Liver (tissue), 9 donors: ENCODE data around the gene NGLY1. TPM values are rescaled to one million over a fixed set of nuclear protein-coding genes. Genes with fewer than 3 reads are reported as not detected.

ENCODE experiments used
- DNase-seq: peaks from one replicate; pipeline ENCODE4 v3.0.0-alpha.2; 2017; ENCODE audit warnings: low spot score
- H3K27ac ChIP-seq, 2 donors: one replicate each; pipeline ENCODE4 v1.7.0; 2013; ENCODE audit warnings: inconsistent platforms in 2 of 2, low read length in 2 of 2, control low read depth in 1 of 2, low read depth in 1 of 2, mild to moderate bottlenecking in 1 of 2
- H3K27me3 ChIP-seq, 4 donors: one replicate each; pipeline versions ENCODE4 v1.6.1 to v1.7.0; 2013; ENCODE audit warnings: low read length in 3 of 4, inconsistent platforms in 1 of 4, mild to moderate bottlenecking in 1 of 4, moderate library complexity in 1 of 4; ENCODE audit not compliant: control insufficient read depth in 4 of 4, insufficient read depth in 4 of 4
- H3K36me3 ChIP-seq, 4 donors: one replicate each; pipeline versions ENCODE4 v1.6.1 to v1.7.0; 2013; ENCODE audit warnings: low read length in 3 of 4, mild to moderate bottlenecking in 3 of 4, low read depth in 1 of 4, moderate library complexity in 1 of 4; ENCODE audit not compliant: control insufficient read depth in 4 of 4, insufficient read depth in 3 of 4
- H3K4me1 ChIP-seq, 4 donors: one replicate each; pipeline versions ENCODE4 v1.6.1 to v1.7.0; 2013; ENCODE audit warnings: low read length in 3 of 4, mild to moderate bottlenecking in 3 of 4, moderate library complexity in 1 of 4; ENCODE audit not compliant: control insufficient read depth in 4 of 4, insufficient read depth in 4 of 4
- H3K4me3 ChIP-seq, 3 donors: one replicate each; pipeline versions ENCODE4 v1.6.1 to v1.7.0; 2013; ENCODE audit warnings: low read length in 3 of 3, control low read depth in 1 of 3, low read depth in 1 of 3, mild to moderate bottlenecking in 1 of 3
- H3K9ac ChIP-seq, 2 donors: one replicate each; pipeline ENCODE4 v1.7.0; 2013; ENCODE audit warnings: low read length in 2 of 2, mild to moderate bottlenecking in 2 of 2, moderate library complexity in 2 of 2, control low read depth in 1 of 2, low read depth in 1 of 2
- H3K9me3 ChIP-seq, 4 donors: one replicate each; pipeline versions ENCODE4 v1.6.1 to v1.7.0; 2013; ENCODE audit warnings: low read length in 3 of 4; ENCODE audit not compliant: control insufficient read depth in 4 of 4
- CTCF ChIP-seq: fragments of 150-350 bp; IDR thresholded peaks from 2 replicates; pipeline ENCODE4 v1.5.1; 2017; ENCODE audit warnings: improper control_type of control experiment, low read depth, low read length; ENCODE audit not compliant: missing input control
- FOXA1 ChIP-seq: IDR thresholded peaks from 2 replicates; pipeline ENCODE4 v1.6.1; 2016; ENCODE audit warnings: antibody characterized with exemption
- FOXA2 ChIP-seq: IDR thresholded peaks from 2 replicates; pipeline ENCODE4 v1.6.1; 2016; ENCODE audit warnings: antibody characterized with exemption
- GABPA ChIP-seq, 2 donors: IDR thresholded peaks in 1 of 2; conservative IDR thresholded peaks in 1 of 2; 2 replicates each; pipeline ENCODE4 v1.6.1; 2016; ENCODE audit warnings: antibody characterized with exemption in 2 of 2, mild to moderate bottlenecking in 1 of 2, moderate library complexity in 1 of 2
- HNF4A ChIP-seq, 2 donors: conservative IDR thresholded peaks; 2 replicates each; pipeline ENCODE4 v1.6.1; 2016; ENCODE audit warnings: antibody characterized with exemption in 2 of 2, mild to moderate bottlenecking in 2 of 2
- HNF4G ChIP-seq: IDR thresholded peaks from 2 replicates; pipeline ENCODE4 v1.6.1; 2016; ENCODE audit warnings: antibody characterized with exemption
- JUND ChIP-seq, 2 donors: IDR thresholded peaks; 2 replicates each; pipeline ENCODE4 v1.6.1; 2016; ENCODE audit warnings: antibody characterized with exemption in 2 of 2
- MAX ChIP-seq: IDR thresholded peaks from 2 replicates; pipeline ENCODE4 v1.6.1; 2016; ENCODE audit warnings: antibody characterized with exemption
- NR2F2 ChIP-seq: IDR thresholded peaks from 2 replicates; pipeline ENCODE4 v1.6.1; 2016; ENCODE audit warnings: antibody characterized with exemption
- RAD21 ChIP-seq, 2 donors: IDR thresholded peaks; 2 replicates each; pipeline ENCODE4 v1.6.1; 2016; ENCODE audit warnings: antibody characterized with exemption in 2 of 2, mild to moderate bottlenecking in 2 of 2
- RXRA ChIP-seq, 2 donors: IDR thresholded peaks; 2 replicates each; pipeline ENCODE4 v1.6.1; 2017 to 2018; ENCODE audit warnings: antibody characterized with exemption in 2 of 2, mild to moderate bottlenecking in 1 of 2
- SP1 ChIP-seq: IDR thresholded peaks from 2 replicates; pipeline ENCODE4 v1.6.1; 2018; ENCODE audit warnings: antibody characterized with exemption, mild to moderate bottlenecking
- TAF1 ChIP-seq: conservative IDR thresholded peaks from 2 replicates; pipeline ENCODE4 v1.6.1; 2016; ENCODE audit warnings: antibody characterized with exemption, mild to moderate bottlenecking
- YY1 ChIP-seq: IDR thresholded peaks from 2 replicates; pipeline ENCODE4 v1.6.1; 2016; ENCODE audit warnings: antibody characterized with exemption, mild to moderate bottlenecking
- WGBS: extraction: QIAGEN DNeasy Blood & Tissue Kit; methylation state at CpG from one replicate; pipeline ENCODE4 v1.1.7; 2013; 5-methylcytosine and 5-hydroxymethylcytosine counted together
- polyA plus RNA-seq, 2 donors: library from polyadenylated mRNA; stranded (reverse) in 1 of 2; unstranded in 1 of 2; fragments of 200-250 nt in 1 of 2; fragments of >200 nt in 1 of 2; fragmentation: Nextera tagmentation in 1 of 2; extraction: Ambion mirVana in 1 of 2; gene quantifications; one replicate each; pipeline versions ENCODE4 v1.2.1 to v1.2.3, GENCODE V29; 2013 to 2015
- total RNA-seq, 2 donors: library from RNA; depleted of rRNA; stranded (reverse); fragments of >200 nt; gene quantifications; one replicate each; pipeline ENCODE4 v1.2.3, GENCODE V29; 2014
- TF ChIP-seq, protein P1 (sequence below): IDR thresholded peaks from 2 replicates; pipeline ENCODE4 v1.6.1; 2016; ENCODE audit warnings: antibody characterized with exemption
- TF ChIP-seq, protein P2 (sequence below): IDR thresholded peaks from 2 replicates; pipeline ENCODE4 v1.6.1; 2016; ENCODE audit warnings: antibody characterized with exemption
- TF ChIP-seq, protein P3 (sequence below): IDR thresholded peaks from 2 replicates; pipeline ENCODE4 v1.6.1; 2016; ENCODE audit warnings: antibody characterized with exemption, mild to moderate bottlenecking
- donor health status: healthy.
- donor health status: healthy.
- donor health status: healthy.
- donor health status: healthy.
- donor health status: healthy.

NGLY1 gene
- total and polyA plus RNA-seq, 4 donors = 13.3 to 31.5 (median 23.9) TPM

DNA sequence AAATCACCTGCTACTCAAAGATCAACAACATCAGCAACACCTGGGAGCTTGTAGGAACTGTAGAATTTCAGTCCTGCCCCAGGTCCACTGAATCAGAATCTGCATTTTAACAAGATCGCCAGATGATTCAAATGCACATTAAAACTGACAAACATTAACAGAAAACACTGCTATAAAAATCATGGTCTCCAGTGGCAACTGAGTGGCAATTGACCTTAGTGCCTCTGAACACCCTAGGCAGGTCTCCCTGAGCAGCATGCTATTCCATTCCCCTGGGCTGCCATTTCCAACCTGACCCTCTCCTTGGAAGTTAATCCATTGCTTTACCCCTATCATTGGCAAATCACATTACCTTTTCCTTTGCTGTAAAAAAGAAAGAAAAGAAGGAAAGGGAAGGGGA is 95.5 kb downstream of the NGLY1 start (continued):
- no peak for TF ChIP-seq FOXA1
- TF ChIP-seq NR2F2 = no peak
- TF ChIP-seq HNF4A (conservative IDR thresholded peaks at IDR 0.05) = no peak
- TF ChIP-seq MAX = no peak

DNA sequence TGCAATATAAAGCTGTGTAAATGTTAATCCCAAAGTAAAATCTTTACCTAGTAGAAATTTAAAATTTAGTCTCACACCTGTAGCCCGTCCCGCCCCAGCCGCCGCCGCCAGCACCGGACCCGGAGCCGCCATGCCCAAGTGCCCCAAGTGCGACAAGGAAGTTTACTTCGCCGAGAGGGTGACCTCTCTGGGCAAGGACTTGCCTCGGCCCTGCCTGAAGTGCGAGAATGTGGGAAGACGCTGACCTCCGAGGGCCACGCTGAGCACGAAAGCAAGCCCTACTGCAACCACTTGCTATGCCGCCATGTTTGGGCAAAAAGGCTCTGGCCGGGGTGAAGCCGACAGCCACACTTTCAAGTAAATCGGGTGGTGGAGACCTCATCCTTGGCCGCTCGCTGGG is 96.5 kb downstream of the NGLY1 start:
- TF ChIP-seq NR2F2 = no peak
- no peak for TF ChIP-seq GABPA (IDR thresholded peaks at IDR 0.05 in 1 of 2, conservative IDR thresholded peaks at IDR 0.05 in 1 of 2)
- TF ChIP-seq FOXA2 = no peak
- no peak for TF ChIP-seq RXRA (IDR thresholded peaks at IDR 0.05)
- TF ChIP-seq RAD21 (IDR thresholded peaks at IDR 0.05) = no peak
- TF ChIP-seq, protein P1, sequence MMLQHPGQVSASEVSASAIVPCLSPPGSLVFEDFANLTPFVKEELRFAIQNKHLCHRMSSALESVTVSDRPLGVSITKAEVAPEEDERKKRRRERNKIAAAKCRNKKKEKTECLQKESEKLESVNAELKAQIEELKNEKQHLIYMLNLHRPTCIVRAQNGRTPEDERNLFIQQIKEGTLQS = no peak
- TF ChIP-seq, protein P2, sequence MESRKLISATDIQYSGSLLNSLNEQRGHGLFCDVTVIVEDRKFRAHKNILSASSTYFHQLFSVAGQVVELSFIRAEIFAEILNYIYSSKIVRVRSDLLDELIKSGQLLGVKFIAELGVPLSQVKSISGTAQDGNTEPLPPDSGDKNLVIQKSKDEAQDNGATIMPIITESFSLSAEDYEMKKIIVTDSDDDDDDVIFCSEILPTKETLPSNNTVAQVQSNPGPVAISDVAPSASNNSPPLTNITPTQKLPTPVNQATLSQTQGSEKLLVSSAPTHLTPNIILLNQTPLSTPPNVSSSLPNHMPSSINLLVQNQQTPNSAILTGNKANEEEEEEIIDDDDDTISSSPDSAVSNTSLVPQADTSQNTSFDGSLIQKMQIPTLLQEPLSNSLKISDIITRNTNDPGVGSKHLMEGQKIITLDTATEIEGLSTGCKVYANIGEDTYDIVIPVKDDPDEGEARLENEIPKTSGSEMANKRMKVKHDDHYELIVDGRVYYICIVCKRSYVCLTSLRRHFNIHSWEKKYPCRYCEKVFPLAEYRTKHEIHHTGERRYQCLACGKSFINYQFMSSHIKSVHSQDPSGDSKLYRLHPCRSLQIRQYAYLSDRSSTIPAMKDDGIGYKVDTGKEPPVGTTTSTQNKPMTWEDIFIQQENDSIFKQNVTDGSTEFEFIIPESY = no peak
- TF ChIP-seq HNF4A (conservative IDR thresholded peaks at IDR 0.05) = no peak
- no peak for TF ChIP-seq HNF4G
- TF ChIP-seq SP1 = no peak
- TF ChIP-seq, protein P3, sequence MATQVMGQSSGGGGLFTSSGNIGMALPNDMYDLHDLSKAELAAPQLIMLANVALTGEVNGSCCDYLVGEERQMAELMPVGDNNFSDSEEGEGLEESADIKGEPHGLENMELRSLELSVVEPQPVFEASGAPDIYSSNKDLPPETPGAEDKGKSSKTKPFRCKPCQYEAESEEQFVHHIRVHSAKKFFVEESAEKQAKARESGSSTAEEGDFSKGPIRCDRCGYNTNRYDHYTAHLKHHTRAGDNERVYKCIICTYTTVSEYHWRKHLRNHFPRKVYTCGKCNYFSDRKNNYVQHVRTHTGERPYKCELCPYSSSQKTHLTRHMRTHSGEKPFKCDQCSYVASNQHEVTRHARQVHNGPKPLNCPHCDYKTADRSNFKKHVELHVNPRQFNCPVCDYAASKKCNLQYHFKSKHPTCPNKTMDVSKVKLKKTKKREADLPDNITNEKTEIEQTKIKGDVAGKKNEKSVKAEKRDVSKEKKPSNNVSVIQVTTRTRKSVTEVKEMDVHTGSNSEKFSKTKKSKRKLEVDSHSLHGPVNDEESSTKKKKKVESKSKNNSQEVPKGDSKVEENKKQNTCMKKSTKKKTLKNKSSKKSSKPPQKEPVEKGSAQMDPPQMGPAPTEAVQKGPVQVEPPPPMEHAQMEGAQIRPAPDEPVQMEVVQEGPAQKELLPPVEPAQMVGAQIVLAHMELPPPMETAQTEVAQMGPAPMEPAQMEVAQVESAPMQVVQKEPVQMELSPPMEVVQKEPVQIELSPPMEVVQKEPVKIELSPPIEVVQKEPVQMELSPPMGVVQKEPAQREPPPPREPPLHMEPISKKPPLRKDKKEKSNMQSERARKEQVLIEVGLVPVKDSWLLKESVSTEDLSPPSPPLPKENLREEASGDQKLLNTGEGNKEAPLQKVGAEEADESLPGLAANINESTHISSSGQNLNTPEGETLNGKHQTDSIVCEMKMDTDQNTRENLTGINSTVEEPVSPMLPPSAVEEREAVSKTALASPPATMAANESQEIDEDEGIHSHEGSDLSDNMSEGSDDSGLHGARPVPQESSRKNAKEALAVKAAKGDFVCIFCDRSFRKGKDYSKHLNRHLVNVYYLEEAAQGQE = no peak
- TF ChIP-seq TAF1 = no peak
- no peak for TF ChIP-seq YY1
- TF ChIP-seq MAX = no peak
- no peak for TF ChIP-seq CTCF
- no peak for TF ChIP-seq JUND (IDR thresholded peaks at IDR 0.05)
- Histone ChIP-seq H3K4me3 (no peak overlapping the region), H3K27me3 (peaks cover 0 to 4% (median 0%) of the 10 kb centered on the region in 4 donors), H3K9ac (no peak overlapping the region), H3K4me1 (no peaks in the 10 kb centered on the region), H3K36me3 (no peaks in the 10 kb centered on the region), H3K27ac (no peak overlapping the region), H3K9me3 (no peaks in the 10 kb centered on the region)
- WGBS = 96% methylated on average over 23 of the region's 23 CpGs
- no peak for DNase-seq
